ENCODE results near the gene MRPL49. TPM values are rescaled to one million over a fixed set of nuclear protein-coding genes. Genes with fewer than 3 reads are reported as not detected.

Gene MRPL49
- total and polyA plus RNA-seq, 2 experiments from 2014 or later: 46.8 to 57.6 TPM

DNA sequence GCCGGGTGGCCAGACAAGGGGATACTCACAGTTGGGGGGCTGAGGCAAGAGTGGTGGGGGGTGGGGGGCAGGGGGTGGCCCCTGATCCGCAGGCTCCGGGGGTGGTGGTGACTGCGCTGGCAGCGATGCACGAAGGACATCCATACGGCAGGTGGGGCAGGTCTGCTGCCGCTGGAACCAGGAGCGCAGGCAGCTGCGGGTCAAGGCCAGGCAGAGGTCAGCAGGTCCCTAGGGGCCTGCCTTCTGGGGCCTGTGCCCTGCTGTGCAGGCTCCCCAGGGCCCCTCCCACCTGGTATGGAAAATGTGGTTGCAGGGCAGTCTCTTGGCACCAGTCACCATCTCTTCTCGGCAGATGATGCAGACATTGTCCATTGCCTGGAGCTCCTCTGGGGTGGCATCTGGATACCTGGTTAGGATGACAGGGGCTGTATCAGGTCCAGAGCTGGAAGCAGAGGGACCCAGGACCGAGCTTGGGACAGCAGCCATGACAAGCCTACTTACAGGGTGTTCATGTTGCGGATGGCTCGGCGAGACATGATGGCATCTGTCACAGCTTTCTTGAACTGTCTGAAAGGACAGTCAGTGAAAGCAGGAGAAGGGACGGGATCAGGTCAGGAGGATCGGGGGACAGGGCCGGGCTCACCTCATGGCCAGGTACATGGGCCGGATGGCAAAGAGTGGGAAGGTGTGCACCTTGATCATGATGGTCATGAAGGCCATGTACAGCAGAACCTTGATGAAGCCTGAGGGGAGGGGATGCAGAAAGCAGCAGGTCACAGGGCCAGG lies 8.7 kb downstream of the MRPL49 start:
- H3K4me2 ChIP-seq: no peak overlapping the region
- 97% methylated on average over 13 of the region's 19 CpGs for WGBS (ENCODE audit: low lambda C conversion rate, missing lambda C conversion rate)
- no peak overlapping the region for H3K27ac ChIP-seq
- no peak overlapping the region for H3K4me3 ChIP-seq
- no peaks in the 10 kb centered on the region for H3K36me3 ChIP-seq (replicated peaks; ENCODE audit: insufficient read depth, low read depth)
- DNase-seq (ENCODE audit: low spot score): no peak
- peaks cover 4% of the 10 kb centered on the region for H4K20me1 ChIP-seq (ENCODE audit: insufficient read depth, poor library complexity, severe bottlenecking)
- H3K4me1 ChIP-seq (ENCODE audit: insufficient read depth): peaks cover 13% of the 10 kb centered on the region
- H3K27me3 ChIP-seq: no peaks in the 10 kb centered on the region
- TF ChIP-seq EZH2phosphoT487 (IDR thresholded peaks at IDR 0.05; ENCODE audit: low read depth, severe bottlenecking, unreplicated experiment) (no peak), EZH2 (IDR thresholded peaks at IDR 0.05; ENCODE audit: borderline replicate concordance) (no peak)
- TF ChIP-seq, protein P1, sequence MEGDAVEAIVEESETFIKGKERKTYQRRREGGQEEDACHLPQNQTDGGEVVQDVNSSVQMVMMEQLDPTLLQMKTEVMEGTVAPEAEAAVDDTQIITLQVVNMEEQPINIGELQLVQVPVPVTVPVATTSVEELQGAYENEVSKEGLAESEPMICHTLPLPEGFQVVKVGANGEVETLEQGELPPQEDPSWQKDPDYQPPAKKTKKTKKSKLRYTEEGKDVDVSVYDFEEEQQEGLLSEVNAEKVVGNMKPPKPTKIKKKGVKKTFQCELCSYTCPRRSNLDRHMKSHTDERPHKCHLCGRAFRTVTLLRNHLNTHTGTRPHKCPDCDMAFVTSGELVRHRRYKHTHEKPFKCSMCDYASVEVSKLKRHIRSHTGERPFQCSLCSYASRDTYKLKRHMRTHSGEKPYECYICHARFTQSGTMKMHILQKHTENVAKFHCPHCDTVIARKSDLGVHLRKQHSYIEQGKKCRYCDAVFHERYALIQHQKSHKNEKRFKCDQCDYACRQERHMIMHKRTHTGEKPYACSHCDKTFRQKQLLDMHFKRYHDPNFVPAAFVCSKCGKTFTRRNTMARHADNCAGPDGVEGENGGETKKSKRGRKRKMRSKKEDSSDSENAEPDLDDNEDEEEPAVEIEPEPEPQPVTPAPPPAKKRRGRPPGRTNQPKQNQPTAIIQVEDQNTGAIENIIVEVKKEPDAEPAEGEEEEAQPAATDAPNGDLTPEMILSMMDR (IDR thresholded peaks at IDR 0.05; ENCODE audit: poor library complexity): no peak
- no peaks in the 10 kb centered on the region for H3K9me2 ChIP-seq (replicated peaks; ENCODE audit: insufficient read depth)
- peaks cover 30% of the 10 kb centered on the region for H3K79me2 ChIP-seq
- H2AFZ ChIP-seq: no peak overlapping the region
- H3K9me3 ChIP-seq (ENCODE audit: low read depth): no peaks in the 10 kb centered on the region

DNA sequence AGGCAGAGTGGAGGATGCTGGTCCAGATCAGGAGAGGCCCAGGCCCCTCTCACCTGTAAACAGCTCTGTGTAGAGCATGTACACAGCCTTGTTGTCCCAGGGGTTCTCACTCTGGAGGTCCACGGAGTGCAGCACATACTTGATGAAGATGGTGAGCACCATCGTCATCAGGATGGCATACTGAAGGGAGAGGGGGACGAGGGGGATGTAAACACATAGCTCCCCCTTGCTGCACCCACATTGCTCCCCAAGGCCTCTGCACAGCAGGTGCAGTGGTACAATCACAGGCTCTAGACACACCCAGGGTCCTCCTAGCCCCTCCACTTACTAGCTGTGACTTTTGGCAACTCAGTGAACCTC lies 9.3 kb downstream of the MRPL49 start:
- no peak for DNase-seq (ENCODE audit: low spot score)
- no peak overlapping the region for H3K4me2 ChIP-seq
- H3K4me1 ChIP-seq (ENCODE audit: insufficient read depth): peaks cover 17% of the 10 kb centered on the region
- no peaks in the 10 kb centered on the region for H3K36me3 ChIP-seq (replicated peaks; ENCODE audit: insufficient read depth, low read depth)
- H2AFZ ChIP-seq: no peak overlapping the region
- H3K9me3 ChIP-seq (ENCODE audit: low read depth): no peaks in the 10 kb centered on the region
- 100% methylated on average over 3 of the region's 3 CpGs for WGBS (ENCODE audit: low lambda C conversion rate, missing lambda C conversion rate)
- H3K9me2 ChIP-seq (replicated peaks; ENCODE audit: insufficient read depth): no peaks in the 10 kb centered on the region
- no peak overlapping the region for H3K4me3 ChIP-seq
- no peak for TF ChIP-seq EZH2 (IDR thresholded peaks at IDR 0.05; ENCODE audit: borderline replicate concordance)
- TF ChIP-seq EZH2phosphoT487 (IDR thresholded peaks at IDR 0.05; ENCODE audit: low read depth, severe bottlenecking, unreplicated experiment): no peak
- TF ChIP-seq, protein P1 (IDR thresholded peaks at IDR 0.05; ENCODE audit: poor library complexity): no peak
- H3K79me2 ChIP-seq: peaks cover 30% of the 10 kb centered on the region
- H3K27ac ChIP-seq: no peak overlapping the region
- peaks cover 4% of the 10 kb centered on the region for H4K20me1 ChIP-seq (ENCODE audit: insufficient read depth, poor library complexity, severe bottlenecking)
- H3K27me3 ChIP-seq: no peaks in the 10 kb centered on the region

DNA sequence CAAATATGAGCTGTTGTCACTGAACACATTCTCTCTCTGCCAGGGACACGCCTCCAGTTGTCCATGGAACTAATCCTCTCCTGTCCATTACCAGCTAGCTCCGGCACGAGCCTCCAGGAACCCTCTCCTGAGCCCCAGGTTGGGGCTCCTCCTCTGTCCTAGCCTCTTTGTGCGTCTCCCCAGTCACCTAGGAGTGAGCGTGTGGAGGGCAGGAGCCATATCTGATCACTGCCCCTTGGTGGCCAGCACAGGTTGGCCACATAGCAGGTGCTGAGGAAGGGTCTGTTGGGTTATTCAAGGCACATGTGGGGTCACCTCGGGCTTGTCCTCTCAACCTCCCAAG lies 9.7 kb downstream of the MRPL49 start:
- H3K27ac ChIP-seq: no peak overlapping the region

More for the DNA sequence above, 9.7 kb downstream of the MRPL49 start:
- Histone ChIP-seq H3K27me3 (no peaks in the 10 kb centered on the region), H3K9me3 (ENCODE audit: low read depth) (no peaks in the 10 kb centered on the region), H3K4me3 (no peak overlapping the region), H3K79me2 (peaks cover 30% of the 10 kb centered on the region), H2AFZ (no peak overlapping the region), H3K36me3 (replicated peaks; ENCODE audit: insufficient read depth, low read depth) (no peaks in the 10 kb centered on the region), H3K9me2 (replicated peaks; ENCODE audit: insufficient read depth) (no peaks in the 10 kb centered on the region), H4K20me1 (ENCODE audit: insufficient read depth, poor library complexity, severe bottlenecking) (peaks cover 4% of the 10 kb centered on the region), H3K4me1 (ENCODE audit: insufficient read depth) (peaks cover 17% of the 10 kb centered on the region), H3K4me2 (no peak overlapping the region)
- TF ChIP-seq EZH2 (IDR thresholded peaks at IDR 0.05; ENCODE audit: borderline replicate concordance): no peak
- TF ChIP-seq, protein P1 (IDR thresholded peaks at IDR 0.05; ENCODE audit: poor library complexity): no peak
- TF ChIP-seq EZH2phosphoT487 (IDR thresholded peaks at IDR 0.05; ENCODE audit: low read depth, severe bottlenecking, unreplicated experiment): no peak
- WGBS (ENCODE audit: low lambda C conversion rate, missing lambda C conversion rate): 98% methylated on average over 6 of the region's 6 CpGs
- DNase-seq (ENCODE audit: low spot score): no peak
